Mesendoderm (in vitro differentiated cells): ENCODE results near the gene SNRPB. TPM values are rescaled to one million over a fixed set of nuclear protein-coding genes. Genes with fewer than 3 reads are reported as not detected.
A peak's percentile ranks its signal among the peaks of the same experiment; 100 is the strongest.

Source experiments
- DNase-seq: peaks from one replicate; pipeline ENCODE4 v3.0.0; 2013
- H2AK5ac ChIP-seq: 2 replicates; pipeline ENCODE4 v1.6.1; 2013; ENCODE audit warnings: low read length, inconsistent platforms
- H2BK120ac ChIP-seq: 2 replicates; pipeline ENCODE4 v1.6.1; 2013; ENCODE audit warnings: low read depth, mild to moderate bottlenecking, low read length, moderate library complexity, mixed read lengths
- H2BK15ac ChIP-seq: replicated peaks from 2 replicates; pipeline ENCODE4 v1.6.1; 2013; ENCODE audit warnings: low read depth, mild to moderate bottlenecking, moderate library complexity
- H2BK5ac ChIP-seq: 2 replicates; pipeline ENCODE4 v1.6.1; 2013; ENCODE audit warnings: low read length, inconsistent platforms
- H3K18ac ChIP-seq: 2 replicates; pipeline ENCODE4 v1.6.1; 2013; ENCODE audit warnings: mild to moderate bottlenecking, low read length, mixed read lengths
- H3K23ac ChIP-seq: one replicate; pipeline ENCODE4 v1.6.1; 2013; ENCODE audit warnings: low read length
- H3K27ac ChIP-seq: 2 replicates; pipeline ENCODE4 v1.5.1; 2013; ENCODE audit warnings: low read depth, mild to moderate bottlenecking, inconsistent platforms, low read length, moderate library complexity
- H3K27me3 ChIP-seq: 2 replicates; pipeline ENCODE4 v1.6.1; 2013; ENCODE audit warnings: low read length, control low read depth, mild to moderate bottlenecking, inconsistent platforms; ENCODE audit not compliant: insufficient read depth, poor library complexity
- H3K36me3 ChIP-seq: 2 replicates; pipeline ENCODE4 v1.6.1; 2013; ENCODE audit warnings: low read length, inconsistent platforms; ENCODE audit not compliant: control insufficient read depth, insufficient read depth
- H3K4ac ChIP-seq: one replicate; pipeline ENCODE4 v1.6.1; 2013; ENCODE audit warnings: low read depth, mild to moderate bottlenecking, low read length, moderate library complexity
- H3K4me1 ChIP-seq: 2 replicates; pipeline ENCODE4 v1.6.1; 2013; ENCODE audit warnings: low read depth, low read length, inconsistent platforms; ENCODE audit not compliant: control insufficient read depth
- H3K4me2 ChIP-seq: 2 replicates; pipeline ENCODE4 v1.6.1; 2013; ENCODE audit warnings: low read length
- H3K4me3 ChIP-seq: 2 replicates; pipeline ENCODE4 v1.5.1; 2013; ENCODE audit warnings: mild to moderate bottlenecking, low read length
- H3K56ac ChIP-seq: one replicate; pipeline ENCODE4 v1.6.1; 2013; ENCODE audit warnings: low read length
- H3K79me1 ChIP-seq: 2 replicates; pipeline ENCODE4 v1.6.1; 2013; ENCODE audit warnings: low read length, inconsistent platforms
- H3K79me2 ChIP-seq: 2 replicates; pipeline ENCODE4 v1.6.1; 2013; ENCODE audit warnings: mild to moderate bottlenecking, low read length; ENCODE audit not compliant: control insufficient read depth, insufficient read depth
- H3K9ac ChIP-seq: 2 replicates; pipeline ENCODE4 v1.6.1; 2013; ENCODE audit warnings: low read length, inconsistent platforms
- H4K5ac ChIP-seq: one replicate; pipeline ENCODE4 v1.6.1; 2013; ENCODE audit warnings: low read length
- H4K8ac ChIP-seq: one replicate; pipeline ENCODE4 v1.6.1; 2013; ENCODE audit warnings: low read depth, mild to moderate bottlenecking, control low read depth, low read length, moderate library complexity
- WGBS: extraction: QIAGEN DNeasy Blood & Tissue Kit; methylation state at CpG from one replicate; pipeline ENCODE4 v1.1.7; 2013; ENCODE audit warnings: low lambda C conversion rate, missing lambda C conversion rate; ENCODE audit not compliant: insufficient coverage; ENCODE audit errors: extremely low coverage; 5-methylcytosine and 5-hydroxymethylcytosine counted together
- polyA plus RNA-seq, 2 experiments: library from polyadenylated mRNA; stranded (reverse); fragments of 200-250 nt; gene quantifications; one replicate each; pipeline ENCODE4 v1.2.3, GENCODE V29; 2013

Gene SNRPB
- polyA plus RNA-seq (2013, experiment 1 of 2) = 487 TPM
- 482 TPM for polyA plus RNA-seq (2013, experiment 2 of 2)

- H4K5ac ChIP-seq = no peak within 1 kb of the TSS
- peaks cover 8% of the 10 kb centered on the region for H3K79me1 ChIP-seq
- H3K4me1 ChIP-seq = peaks cover 2% of the 10 kb centered on the region
- H3K36me3 ChIP-seq = peaks cover 7% of the 10 kb centered on the region
- H3K27ac ChIP-seq = peak within 1 kb of the TSS; percentile 82
- WGBS = no CpG with 5 or more reads among the region's 53 CpGs
- peak within 1 kb of the TSS; percentile 97 for H3K4ac ChIP-seq
- H2BK15ac ChIP-seq = no peak within 1 kb of the TSS
- peak; percentile 99 for DNase-seq
- peak within 1 kb of the TSS; percentile 40 for H4K8ac ChIP-seq
- peak within 1 kb of the TSS; percentile 67 for H2AK5ac ChIP-seq
- H3K56ac ChIP-seq = peak within 1 kb of the TSS; percentile 97
- peak within 1 kb of the TSS; percentile 90 for H2BK5ac ChIP-seq
- peaks cover 45% of the 10 kb centered on the region for H3K79me2 ChIP-seq
- H3K4me2 ChIP-seq = peak within 1 kb of the TSS; percentile 57
- no peaks in the 10 kb centered on the region for H3K27me3 ChIP-seq
- H3K4me3 ChIP-seq = peak within 1 kb of the TSS; percentile 97
- peak within 1 kb of the TSS; percentile 51 for H3K18ac ChIP-seq
- peak within 1 kb of the TSS; percentile 99 for H3K9ac ChIP-seq
- no peak within 1 kb of the TSS for H2BK120ac ChIP-seq
- H3K23ac ChIP-seq = peak within 1 kb of the TSS; percentile 67
Measured at GRCh38 chr20:2470423-2471193, at the start of gene SNRPB. Gene SNRPB, minus strand, starts transcription at chr20:2470789. Its CDS starts 99 bp downstream, at chr20:2470690.

GRCh38 chr20:2519115-2519809 is 48.7 kb upstream of the SNRPB start:
- no peak overlapping the region for H2BK5ac ChIP-seq
- no peaks in the 10 kb centered on the region for H3K79me1 ChIP-seq
- no peak overlapping the region for H3K27ac ChIP-seq
- no peaks in the 10 kb centered on the region for H3K4me1 ChIP-seq
- no peak overlapping the region for H2AK5ac ChIP-seq
- WGBS = no CpG with 5 or more reads among the region's 4 CpGs
- no peak overlapping the region for H3K4me3 ChIP-seq
- H3K4me2 ChIP-seq = no peak overlapping the region
- H2BK120ac ChIP-seq = no peak overlapping the region
- no peak overlapping the region for H4K5ac ChIP-seq
- no peak overlapping the region for H2BK15ac ChIP-seq
- no peak overlapping the region for H3K23ac ChIP-seq
- peaks cover 8% of the 10 kb centered on the region for H3K27me3 ChIP-seq
- no peak for DNase-seq
- H3K18ac ChIP-seq = no peak overlapping the region
- H3K79me2 ChIP-seq = no peaks in the 10 kb centered on the region
- no peak overlapping the region for H4K8ac ChIP-seq
- H3K36me3 ChIP-seq = no peaks in the 10 kb centered on the region
- H3K4ac ChIP-seq = no peak overlapping the region
- no peak overlapping the region for H3K9ac ChIP-seq
- no peak overlapping the region for H3K56ac ChIP-seq

- Histone ChIP-seq H3K18ac (no peak overlapping the region), H3K27ac (no peak overlapping the region), H3K27me3 (peaks cover 8% of the 10 kb centered on the region), H2BK120ac (no peak overlapping the region), H3K9ac (no peak overlapping the region), H3K56ac (no peak overlapping the region), H3K23ac (no peak overlapping the region), H2BK15ac (no peak overlapping the region), H4K8ac (no peak overlapping the region), H3K79me1 (no peaks in the 10 kb centered on the region), H2BK5ac (no peak overlapping the region), H3K36me3 (no peaks in the 10 kb centered on the region), H3K4me3 (no peak overlapping the region), H4K5ac (no peak overlapping the region), H3K4ac (no peak overlapping the region), H2AK5ac (no peak overlapping the region), H3K79me2 (no peaks in the 10 kb centered on the region), H3K4me2 (no peak overlapping the region), H3K4me1 (no peaks in the 10 kb centered on the region)
- 100% methylated on average over 1 of the region's 4 CpGs for WGBS
- DNase-seq = no peak
Measured at GRCh38 chr20:2518558-2518957, 48.0 kb upstream of the SNRPB start.

- no peak overlapping the region for H3K9ac ChIP-seq
- H3K4me2 ChIP-seq = no peak overlapping the region
- no peak overlapping the region for H2BK15ac ChIP-seq
- no peak overlapping the region for H4K5ac ChIP-seq
- H3K4me1 ChIP-seq = no peaks in the 10 kb centered on the region
- H2BK120ac ChIP-seq = no peak overlapping the region
- no peak overlapping the region for H3K18ac ChIP-seq
- no peak overlapping the region for H3K4ac ChIP-seq
- no peak overlapping the region for H3K23ac ChIP-seq
- H3K36me3 ChIP-seq = no peaks in the 10 kb centered on the region
- H3K27me3 ChIP-seq = peaks cover 8% of the 10 kb centered on the region
- no peak overlapping the region for H3K4me3 ChIP-seq
- H3K79me1 ChIP-seq = no peaks in the 10 kb centered on the region
- no peak for DNase-seq
- no peak overlapping the region for H2AK5ac ChIP-seq
- no CpG with 5 or more reads among the region's 10 CpGs for WGBS
- no peak overlapping the region for H3K27ac ChIP-seq
- H3K56ac ChIP-seq = no peak overlapping the region
- H4K8ac ChIP-seq = no peak overlapping the region
- no peaks in the 10 kb centered on the region for H3K79me2 ChIP-seq
- H2BK5ac ChIP-seq = no peak overlapping the region
Measured at GRCh38 chr20:2518096-2518495, 47.5 kb upstream of the SNRPB start.

GRCh38 chr20:2516399-2516798 is 45.8 kb upstream of the SNRPB start:
- Histone ChIP-seq H2BK5ac (no peak overlapping the region), H3K27me3 (peaks cover 6% of the 10 kb centered on the region), H3K18ac (no peak overlapping the region), H3K27ac (no peak overlapping the region), H3K9ac (no peak overlapping the region), H2BK120ac (no peak overlapping the region), H3K4me1 (no peaks in the 10 kb centered on the region), H4K8ac (no peak overlapping the region), H3K4me2 (no peak overlapping the region), H3K4me3 (no peak overlapping the region), H3K79me2 (no peaks in the 10 kb centered on the region), H3K23ac (no peak overlapping the region), H3K4ac (no peak overlapping the region), H3K79me1 (no peaks in the 10 kb centered on the region), H3K36me3 (no peaks in the 10 kb centered on the region), H2BK15ac (no peak overlapping the region), H3K56ac (no peak overlapping the region), H2AK5ac (no peak overlapping the region), H4K5ac (no peak overlapping the region)
- no CpG with 5 or more reads among the region's 2 CpGs for WGBS
- no peak for DNase-seq
